Skeletal muscle tissue (tissue), 4 donors: ENCODE results near the gene ARHGEF1. TPM values are rescaled to one million over a fixed set of nuclear protein-coding genes. Genes with fewer than 3 reads are reported as not detected.

ENCODE experiments used
- H3K27ac ChIP-seq: one replicate; pipeline ENCODE4 v1.7.0; 2013; ENCODE audit warnings: mild to moderate bottlenecking, low read depth, low read length, inconsistent platforms
- H3K27me3 ChIP-seq, 3 donors: one replicate each; pipeline ENCODE4 v1.7.0; 2013; ENCODE audit warnings: low read length in 3 of 3; ENCODE audit not compliant: control insufficient read depth in 3 of 3, insufficient read depth in 3 of 3
- H3K36me3 ChIP-seq, 3 donors: one replicate each; pipeline ENCODE4 v1.7.0; 2013; ENCODE audit warnings: low read length in 3 of 3; ENCODE audit not compliant: control insufficient read depth in 3 of 3, insufficient read depth in 3 of 3
- H3K4me1 ChIP-seq, 3 donors: one replicate each; pipeline ENCODE4 v1.7.0; 2013; ENCODE audit warnings: low read length in 3 of 3, mild to moderate bottlenecking in 3 of 3; ENCODE audit not compliant: control insufficient read depth in 3 of 3, insufficient read depth in 3 of 3
- H3K4me3 ChIP-seq, 3 donors: one replicate each; pipeline ENCODE4 v1.7.0; 2013; ENCODE audit warnings: low read length in 3 of 3
- H3K9ac ChIP-seq, 3 donors: one replicate each; pipeline ENCODE4 v1.7.0; 2013; ENCODE audit warnings: low read length in 3 of 3, mild to moderate bottlenecking in 3 of 3, moderate library complexity in 2 of 3, low read depth in 1 of 3
- H3K9me3 ChIP-seq, 3 donors: one replicate each; pipeline ENCODE4 v1.7.0; 2013; ENCODE audit warnings: low read length in 3 of 3; ENCODE audit not compliant: control insufficient read depth in 3 of 3
- total RNA-seq: library from RNA; depleted of rRNA; stranded (reverse); fragments of >200 nt; gene quantifications from one replicate; pipeline ENCODE4 v1.2.3, GENCODE V29; 2014
- donor health status: Osteomylitis.

The ARHGEF1 gene
- total RNA-seq, 1 donor from 2014 or later, result 13.6 TPM

- H3K9me3 ChIP-seq, result no peaks in the 10 kb centered on the region
- H3K4me1 ChIP-seq, result no peaks in the 10 kb centered on the region
- H3K36me3 ChIP-seq, result peaks cover 55 to 60% (median 59%) of the 10 kb centered on the region in 3 donors
- H3K4me3 ChIP-seq, result no peak overlapping the region
- no peak overlapping the region for H3K9ac ChIP-seq
- H3K27ac ChIP-seq, result no peak overlapping the region
- no peaks in the 10 kb centered on the region for H3K27me3 ChIP-seq
Observed at GRCh38 chr19:41903193-41903953, 20.4 kb downstream of the ARHGEF1 start.

- Histone ChIP-seq H3K36me3 (peaks cover 50 to 51% (median 51%) of the 10 kb centered on the region in 3 donors), H3K9me3 (no peaks in the 10 kb centered on the region)
Observed at GRCh38 chr19:41904118-41904870, 21.3 kb downstream of the ARHGEF1 start.

GRCh38 chr19:41905273-41906002, 22.5 kb downstream of the ARHGEF1 start:
- Histone ChIP-seq H3K4me1 (no peaks in the 10 kb centered on the region), H3K4me3 (no peak overlapping the region), H3K27ac (no peak overlapping the region), H3K9ac (no peak overlapping the region), H3K9me3 (no peaks in the 10 kb centered on the region), H3K36me3 (peaks cover 44 to 48% (median 46%) of the 10 kb centered on the region in 3 donors), H3K27me3 (peaks cover 9 to 12% (median 11%) of the 10 kb centered on the region in 3 donors)

More at GRCh38 chr19:41904118-41904870, 21.3 kb downstream of the ARHGEF1 start:
- H3K4me3 ChIP-seq, result no peak overlapping the region
- H3K27me3 ChIP-seq, result peaks cover 0 to 5% (median 3%) of the 10 kb centered on the region in 3 donors
- H3K4me1 ChIP-seq, result no peaks in the 10 kb centered on the region
- H3K27ac ChIP-seq, result no peak overlapping the region
- no peak overlapping the region for H3K9ac ChIP-seq

- H3K9ac ChIP-seq, result no peak overlapping the region
- no peaks in the 10 kb centered on the region for H3K9me3 ChIP-seq
- no peak overlapping the region for H3K27ac ChIP-seq
- no peaks in the 10 kb centered on the region for H3K4me1 ChIP-seq
- peaks cover 43 to 46% (median 45%) of the 10 kb centered on the region in 3 donors for H3K36me3 ChIP-seq
- H3K27me3 ChIP-seq, result peaks cover 17 to 21% (median 19%) of the 10 kb centered on the region in 3 donors
- no peak overlapping the region for H3K4me3 ChIP-seq
Observed at GRCh38 chr19:41906271-41906670, 23.3 kb downstream of the ARHGEF1 start.

- no peaks in the 10 kb centered on the region for H3K4me1 ChIP-seq
Observed at GRCh38 chr19:41906916-41907680, 24.1 kb downstream of the ARHGEF1 start.

GRCh38 chr19:41907994-41908615, 25.1 kb downstream of the ARHGEF1 start:
- no peaks in the 10 kb centered on the region for H3K9me3 ChIP-seq
- H3K4me1 ChIP-seq, result no peaks in the 10 kb centered on the region
- no peak overlapping the region for H3K4me3 ChIP-seq
- H3K27ac ChIP-seq, result no peak overlapping the region
- peaks cover 27 to 31% (median 30%) of the 10 kb centered on the region in 3 donors for H3K36me3 ChIP-seq
- peaks cover 31 to 33% (median 32%) of the 10 kb centered on the region in 3 donors for H3K27me3 ChIP-seq
- H3K9ac ChIP-seq, result no peak overlapping the region

More at GRCh38 chr19:41906916-41907680, 24.1 kb downstream of the ARHGEF1 start:
- peaks cover 25 to 27% (median 27%) of the 10 kb centered on the region in 3 donors for H3K27me3 ChIP-seq
- no peak overlapping the region for H3K4me3 ChIP-seq
- H3K9ac ChIP-seq, result no peak overlapping the region
- H3K36me3 ChIP-seq, result peaks cover 37 to 40% (median 39%) of the 10 kb centered on the region in 3 donors
- no peak overlapping the region for H3K27ac ChIP-seq
- no peaks in the 10 kb centered on the region for H3K9me3 ChIP-seq

GRCh38 chr19:41908724-41909464, 25.9 kb downstream of the ARHGEF1 start:
- no peak overlapping the region for H3K27ac ChIP-seq
- H3K4me1 ChIP-seq, result no peaks in the 10 kb centered on the region
- no peaks in the 10 kb centered on the region for H3K9me3 ChIP-seq
- H3K4me3 ChIP-seq, result no peak overlapping the region
- H3K36me3 ChIP-seq, result peaks cover 20 to 26% (median 23%) of the 10 kb centered on the region in 3 donors
- H3K27me3 ChIP-seq, result peaks cover 37 to 40% (median 37%) of the 10 kb centered on the region in 3 donors
- H3K9ac ChIP-seq, result no peak overlapping the region

- Histone ChIP-seq H3K27me3 (peaks cover 42 to 44% (median 42%) of the 10 kb centered on the region in 3 donors), H3K4me1 (no peaks in the 10 kb centered on the region), H3K27ac (no peak overlapping the region), H3K4me3 (no peak overlapping the region), H3K36me3 (peaks cover 12 to 18% (median 16%) of the 10 kb centered on the region in 3 donors), H3K9ac (no peak overlapping the region), H3K9me3 (no peaks in the 10 kb centered on the region)
Observed at GRCh38 chr19:41909706-41910105, 26.7 kb downstream of the ARHGEF1 start.
